Vagina (tissue), 2 donors: ENCODE measurements around the gene NBPF4. TPM values are rescaled to one million over a fixed set of nuclear protein-coding genes. Genes with fewer than 3 reads are reported as not detected.
"Not testable (repeated sequence)": the region's sequence is repeated elsewhere in the genome, so short reads cannot be mapped to it uniquely, and the experiment has no call there.

Experiments used
- DNase-seq, 2 donors: peaks; one replicate each; pipeline ENCODE4 v3.0.0-alpha.2; 2017; ENCODE audit errors: extremely low spot score in 2 of 2
- H3K27ac ChIP-seq: fragments of 200-600 bp; sonication (generic); one replicate; pipeline ENCODE4 v1.5.1; 2019
- H3K27me3 ChIP-seq: fragments of 200-600 bp; sonication (generic); one replicate; pipeline ENCODE4 v1.5.1; 2019
- H3K36me3 ChIP-seq, 2 donors: fragments of 200-600 bp; sonication (generic); one replicate each; pipeline ENCODE4 v1.5.1; 2017 to 2019
- H3K4me1 ChIP-seq: fragments of 200-600 bp; sonication (generic); one replicate; pipeline ENCODE4 v1.5.1; 2019
- H3K4me3 ChIP-seq, 2 donors: fragments of 200-600 bp; sonication (generic); 1 replicate in 1 of 2; 2 replicates in 1 of 2; pipeline ENCODE4 v1.5.1; 2016 to 2019
- H3K9me3 ChIP-seq: fragments of 200-600 bp; sonication (generic); one replicate; pipeline ENCODE4 v1.5.1; 2019
- CTCF ChIP-seq, 3 experiments: fragments of 450-650 bp in 2 of 3; fragments of 200-600 bp in 1 of 3; sonication (generic) in 1 of 3; IDR thresholded peaks; one replicate each; pipeline ENCODE4 v1.5.1; 2017 to 2019; ENCODE audit warnings: antibody characterized with exemption in 3 of 3, mild to moderate bottlenecking in 2 of 3, moderate library complexity in 2 of 3
- POLR2A ChIP-seq, 2 donors: fragments of 450-650 bp; IDR thresholded peaks; one replicate each; pipeline ENCODE4 v1.6.1; 2017; ENCODE audit warnings: antibody characterized with exemption in 2 of 2, mild to moderate bottlenecking in 2 of 2, moderate library complexity in 2 of 2
- POLR2AphosphoS5 ChIP-seq, 2 donors: sonication (generic); formaldehyde crosslinking; IDR thresholded peaks; one replicate each; pipeline ENCODE4 v1.9.0; 2017; ENCODE audit warnings: antibody characterized with exemption in 2 of 2, mild to moderate bottlenecking in 2 of 2, low read depth in 1 of 2; ENCODE audit not compliant: insufficient read depth in 1 of 2
- intact Hi-C: fragments of 100-400 bp; cut with DNase I; formaldehyde crosslinking; loops from one replicate; pipeline ENCODE4 v1.15.1; 2023
- total RNA-seq: library from RNA; depleted of rRNA; stranded (reverse); fragments of >200 nt; gene quantifications from one replicate; pipeline ENCODE4 v1.2.3, GENCODE V29; 2016

Gene NBPF4
- total RNA-seq, 1 donor from 2014 or later, result not detected

GRCh38 chr1:108209456-108210108, 34.3 kb downstream of the NBPF4 start:
- H3K27me3 ChIP-seq, result no peaks in the 10 kb centered on the region
- intact Hi-C loops, result no loop called here
- no peaks in the 10 kb centered on the region for H3K9me3 ChIP-seq
- H3K27ac ChIP-seq, result no peak overlapping the region
- TF ChIP-seq POLR2A (IDR thresholded peaks at IDR 0.05) (no peak), CTCF (IDR thresholded peaks at IDR 0.05) (no peak), POLR2AphosphoS5 (IDR thresholded peaks at IDR 0.05; ENCODE audit: insufficient read depth in 1 of 2, low read depth in 1 of 2) (no peak)
- no peaks in the 10 kb centered on the region for H3K4me1 ChIP-seq
- no peak overlapping the region for H3K4me3 ChIP-seq
- no peak for DNase-seq
- H3K36me3 ChIP-seq, result no peaks in the 10 kb centered on the region

- H3K4me1 ChIP-seq, result no peaks in the 10 kb centered on the region
- H3K9me3 ChIP-seq, result no peaks in the 10 kb centered on the region
- intact Hi-C loops, result no loop called here
- no peak for DNase-seq
- no peaks in the 10 kb centered on the region for H3K27me3 ChIP-seq
- TF ChIP-seq POLR2AphosphoS5 (IDR thresholded peaks at IDR 0.05; ENCODE audit: insufficient read depth in 1 of 2, low read depth in 1 of 2) (no peak), CTCF (IDR thresholded peaks at IDR 0.05) (no peak), POLR2A (IDR thresholded peaks at IDR 0.05) (no peak)
- H3K4me3 ChIP-seq, result no peak overlapping the region
- H3K36me3 ChIP-seq, result no peaks in the 10 kb centered on the region
- no peak overlapping the region for H3K27ac ChIP-seq
Observed at GRCh38 chr1:108208724-108209446, 35.0 kb downstream of the NBPF4 start.

- H3K4me1 ChIP-seq, H3K27me3 ChIP-seq, H3K4me3 ChIP-seq, H3K9me3 ChIP-seq, intact Hi-C loops, DNase-seq, H3K36me3 ChIP-seq, H3K27ac ChIP-seq: not testable (repeated sequence)
Observed at GRCh38 chr1:108203582-108203981, 40.3 kb downstream of the NBPF4 start.

- intact Hi-C loops, result no loop called here
- Histone ChIP-seq H3K9me3 (no peaks in the 10 kb centered on the region), H3K27me3 (no peaks in the 10 kb centered on the region), H3K4me3 (no peak overlapping the region), H3K4me1 (peaks cover 19% of the 10 kb centered on the region), H3K27ac (no peak overlapping the region), H3K36me3 (no peaks in the 10 kb centered on the region)
- TF ChIP-seq POLR2A (IDR thresholded peaks at IDR 0.05) (no peak), CTCF (IDR thresholded peaks at IDR 0.05) (no peak), POLR2AphosphoS5 (IDR thresholded peaks at IDR 0.05; ENCODE audit: insufficient read depth in 1 of 2, low read depth in 1 of 2) (no peak)
- no peak for DNase-seq
Observed at GRCh38 chr1:108201687-108202086, 42.2 kb downstream of the NBPF4 start.

GRCh38 chr1:108200687-108201051, 43.2 kb downstream of the NBPF4 start:
- TF ChIP-seq POLR2AphosphoS5 (IDR thresholded peaks at IDR 0.05; ENCODE audit: insufficient read depth in 1 of 2, low read depth in 1 of 2) (no peak), POLR2A (IDR thresholded peaks at IDR 0.05) (no peak), CTCF (IDR thresholded peaks at IDR 0.05) (no peak)
- no peak for DNase-seq
- no peaks in the 10 kb centered on the region for H3K9me3 ChIP-seq
- H3K4me1 ChIP-seq, result peaks cover 19% of the 10 kb centered on the region
- peak overlapping the region; percentile 84 to 93 for H3K4me3 ChIP-seq
- no peaks in the 10 kb centered on the region for H3K27me3 ChIP-seq
- peak overlapping the region; percentile 97 for H3K27ac ChIP-seq
- intact Hi-C loops, result no loop called here
- peaks cover 0 to 1% of the 10 kb centered on the region in 2 donors for H3K36me3 ChIP-seq
